Erythroblast (primary cell): ENCODE data around the gene TEX2.

Experiments
- GATA1 ChIP-seq: IDR thresholded peaks from 2 replicates; pipeline ENCODE4 v1.6.1; 2011; ENCODE audit warnings: low read depth, mild to moderate bottlenecking, control low read depth, low read length, moderate library complexity
- POLR2A ChIP-seq: IDR thresholded peaks from 2 replicates; pipeline ENCODE4 v1.6.1; 2011; ENCODE audit warnings: mild to moderate bottlenecking, low read length

DNA sequence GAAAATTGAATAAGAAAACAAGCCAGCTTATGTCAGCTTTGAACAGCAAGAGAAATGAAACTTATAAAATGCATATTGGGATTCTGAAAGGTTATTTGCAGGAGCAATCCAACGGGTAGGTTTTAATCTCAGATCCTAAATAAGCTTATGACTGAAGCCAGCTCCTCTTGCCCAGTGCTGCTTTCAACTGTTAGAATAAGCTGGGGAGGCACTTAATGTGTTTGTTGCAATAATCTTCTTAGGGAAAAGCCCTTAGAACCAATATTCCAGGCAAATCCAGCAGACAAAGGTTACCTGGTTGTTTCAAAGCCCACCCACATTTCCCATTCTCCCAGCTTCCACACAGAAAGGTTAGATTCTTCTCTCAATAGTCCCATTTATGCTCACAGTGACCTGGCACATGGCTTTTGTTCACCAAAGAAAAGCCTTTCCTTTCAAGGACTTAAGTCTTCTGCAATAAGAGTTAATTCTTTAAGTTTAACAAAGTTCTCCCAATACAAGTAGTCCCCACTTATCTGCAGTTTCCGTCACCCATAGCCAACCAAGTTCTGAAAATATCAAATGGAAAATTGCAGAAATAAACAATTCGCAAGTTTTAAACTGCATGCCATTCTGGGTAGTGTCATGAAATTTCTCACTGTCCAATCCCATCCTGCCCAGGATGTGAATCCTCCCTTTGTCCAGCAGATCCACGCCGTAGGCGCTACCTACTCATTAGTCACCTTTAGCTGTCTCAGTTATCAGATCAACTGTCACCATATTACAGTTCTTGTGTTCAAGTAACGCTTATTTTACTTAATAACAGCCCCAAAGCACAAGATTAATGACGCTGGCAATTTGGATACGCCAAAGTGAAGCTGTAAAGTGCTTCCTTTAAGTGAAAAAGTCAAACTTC lies 5.9 kb downstream of the TEX2 start:
- TF ChIP-seq POLR2A (no peak), GATA1 (no peak)
